ENCODE data around the gene GNAQ.

- TF ChIP-seq, protein P1, sequence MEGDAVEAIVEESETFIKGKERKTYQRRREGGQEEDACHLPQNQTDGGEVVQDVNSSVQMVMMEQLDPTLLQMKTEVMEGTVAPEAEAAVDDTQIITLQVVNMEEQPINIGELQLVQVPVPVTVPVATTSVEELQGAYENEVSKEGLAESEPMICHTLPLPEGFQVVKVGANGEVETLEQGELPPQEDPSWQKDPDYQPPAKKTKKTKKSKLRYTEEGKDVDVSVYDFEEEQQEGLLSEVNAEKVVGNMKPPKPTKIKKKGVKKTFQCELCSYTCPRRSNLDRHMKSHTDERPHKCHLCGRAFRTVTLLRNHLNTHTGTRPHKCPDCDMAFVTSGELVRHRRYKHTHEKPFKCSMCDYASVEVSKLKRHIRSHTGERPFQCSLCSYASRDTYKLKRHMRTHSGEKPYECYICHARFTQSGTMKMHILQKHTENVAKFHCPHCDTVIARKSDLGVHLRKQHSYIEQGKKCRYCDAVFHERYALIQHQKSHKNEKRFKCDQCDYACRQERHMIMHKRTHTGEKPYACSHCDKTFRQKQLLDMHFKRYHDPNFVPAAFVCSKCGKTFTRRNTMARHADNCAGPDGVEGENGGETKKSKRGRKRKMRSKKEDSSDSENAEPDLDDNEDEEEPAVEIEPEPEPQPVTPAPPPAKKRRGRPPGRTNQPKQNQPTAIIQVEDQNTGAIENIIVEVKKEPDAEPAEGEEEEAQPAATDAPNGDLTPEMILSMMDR (conservative IDR thresholded peaks at IDR 0.05) = no peak
- TF ChIP-seq ZFX (IDR thresholded peaks at IDR 0.05) = no peak
Measured at GRCh38 chr9:77999231-77999631, 32.4 kb downstream of the GNAQ start.
